Thoracic aorta (tissue), 2 donors: ENCODE measurements around the gene SNU13. TPM values are rescaled to one million over a fixed set of nuclear protein-coding genes. Genes with fewer than 3 reads are reported as not detected.
"Not testable (repeated sequence)": the region's sequence is repeated elsewhere in the genome, so short reads cannot be mapped to it uniquely, and the experiment has no call there.

Experiments used
- ATAC-seq: fragments of 150-250 bp; one replicate; pipeline ENCODE4 v1.8.0; 2017; ENCODE audit warnings: low read depth; ENCODE audit not compliant: insufficient number of reproducible peaks, low FRiP score
- DNase-seq: peaks from one replicate; pipeline ENCODE4 v3.0.0-alpha.2; 2020; ENCODE audit warnings: low spot score
- H3K27ac ChIP-seq, 2 donors: fragments of 200-600 bp; sonication (generic); 1 replicate in 1 of 2; 2 replicates in 1 of 2; pipeline ENCODE4 v1.5.1; 2016; ENCODE audit warnings: mild to moderate bottlenecking in 2 of 2, moderate library complexity in 2 of 2
- H3K27me3 ChIP-seq: fragments of 200-600 bp; sonication (generic); replicated peaks from 2 replicates; pipeline ENCODE4 v1.6.0; 2016; ENCODE audit warnings: mild to moderate bottlenecking; ENCODE audit not compliant: insufficient read depth
- H3K36me3 ChIP-seq: fragments of 200-600 bp; sonication (generic); one replicate; pipeline ENCODE4 v1.5.1; 2016
- H3K4me1 ChIP-seq, 2 donors: fragments of 200-600 bp; sonication (generic); 1 replicate in 1 of 2; 2 replicates in 1 of 2; pipeline versions ENCODE4 v1.5.1 to v1.6.0; 2016; ENCODE audit warnings: low read depth in 2 of 2, mild to moderate bottlenecking in 1 of 2; ENCODE audit not compliant: control insufficient read depth in 1 of 2
- H3K4me3 ChIP-seq: fragments of 200-600 bp; sonication (generic); 2 replicates; pipeline ENCODE4 v1.5.1; 2016; ENCODE audit warnings: mild to moderate bottlenecking
- H3K9me3 ChIP-seq: fragments of 200-600 bp; sonication (generic); 2 replicates; pipeline ENCODE4 v1.5.1; 2016
- total RNA-seq, 2 donors: library from RNA; depleted of rRNA; stranded (reverse); fragments of >200 nt; gene quantifications; one replicate each; pipeline versions ENCODE4 v1.1.0 to v1.2.3, GENCODE V29; 2016
- TF ChIP-seq, protein P1 (sequence below): fragments of 200-600 bp; sonication (generic); IDR thresholded peaks from one replicate; pipeline ENCODE4 v1.5.1; 2019; ENCODE audit warnings: antibody characterized with exemption

SNU13 gene
- total RNA-seq, 2 donors from 2014 or later: 92.9 to 95.7 TPM

- no peak for ATAC-seq
- no peak overlapping the region for H3K27ac ChIP-seq
- no peaks in the 10 kb centered on the region for H3K9me3 ChIP-seq
- H3K36me3 ChIP-seq: peaks cover 10% of the 10 kb centered on the region
- H3K4me1 ChIP-seq: no peaks in the 10 kb centered on the region
- DNase-seq: no peak
- no peak overlapping the region for H3K4me3 ChIP-seq
- TF ChIP-seq, protein P1, sequence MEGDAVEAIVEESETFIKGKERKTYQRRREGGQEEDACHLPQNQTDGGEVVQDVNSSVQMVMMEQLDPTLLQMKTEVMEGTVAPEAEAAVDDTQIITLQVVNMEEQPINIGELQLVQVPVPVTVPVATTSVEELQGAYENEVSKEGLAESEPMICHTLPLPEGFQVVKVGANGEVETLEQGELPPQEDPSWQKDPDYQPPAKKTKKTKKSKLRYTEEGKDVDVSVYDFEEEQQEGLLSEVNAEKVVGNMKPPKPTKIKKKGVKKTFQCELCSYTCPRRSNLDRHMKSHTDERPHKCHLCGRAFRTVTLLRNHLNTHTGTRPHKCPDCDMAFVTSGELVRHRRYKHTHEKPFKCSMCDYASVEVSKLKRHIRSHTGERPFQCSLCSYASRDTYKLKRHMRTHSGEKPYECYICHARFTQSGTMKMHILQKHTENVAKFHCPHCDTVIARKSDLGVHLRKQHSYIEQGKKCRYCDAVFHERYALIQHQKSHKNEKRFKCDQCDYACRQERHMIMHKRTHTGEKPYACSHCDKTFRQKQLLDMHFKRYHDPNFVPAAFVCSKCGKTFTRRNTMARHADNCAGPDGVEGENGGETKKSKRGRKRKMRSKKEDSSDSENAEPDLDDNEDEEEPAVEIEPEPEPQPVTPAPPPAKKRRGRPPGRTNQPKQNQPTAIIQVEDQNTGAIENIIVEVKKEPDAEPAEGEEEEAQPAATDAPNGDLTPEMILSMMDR: no peak
- no peaks in the 10 kb centered on the region for H3K27me3 ChIP-seq
These were observed 15.7 kb downstream of the SNU13 start for GRCh38 chr22:41672780-41673509.

DNA sequence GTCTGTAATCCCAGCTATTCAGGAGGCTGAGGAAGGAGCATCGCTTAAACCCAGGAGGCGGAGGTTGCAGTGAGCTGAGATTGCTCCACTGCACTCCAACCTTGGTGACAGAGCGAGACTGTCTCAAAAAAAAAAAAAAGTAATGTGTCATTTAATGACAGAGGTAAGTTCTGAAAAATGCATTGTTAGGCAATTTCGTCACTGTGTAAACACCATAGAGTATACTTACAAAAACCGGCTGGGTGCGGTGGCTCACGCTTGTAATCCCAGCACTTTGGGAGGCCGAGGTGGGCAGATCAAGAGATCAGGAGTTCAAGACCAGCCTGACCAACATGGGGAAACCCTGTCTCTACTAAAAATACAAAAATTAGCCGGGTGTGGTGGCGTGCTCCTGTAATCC is 16.6 kb downstream of the SNU13 start:
- not testable (repeated sequence) for H3K27me3 ChIP-seq, H3K4me3 ChIP-seq, DNase-seq, ATAC-seq, H3K9me3 ChIP-seq, H3K4me1 ChIP-seq, H3K27ac ChIP-seq
- H3K36me3 ChIP-seq: peaks cover 10% of the 10 kb centered on the region

- Histone ChIP-seq H3K4me3 (no peak overlapping the region), H3K9me3 (no peaks in the 10 kb centered on the region), H3K27ac (no peak overlapping the region), H3K4me1 (peaks cover 0 to 5% of the 10 kb centered on the region in 2 donors), H3K36me3 (peaks cover 4% of the 10 kb centered on the region), H3K27me3 (no peaks in the 10 kb centered on the region)
- ATAC-seq: no peak
- no peak for DNase-seq
- TF ChIP-seq, protein P1: no peak
These were observed 19.4 kb downstream of the SNU13 start for GRCh38 chr22:41668971-41669911.

GRCh38 chr22:41664951-41665350 is 23.7 kb downstream of the SNU13 start:
- Histone ChIP-seq H3K36me3 (peaks cover 39% of the 10 kb centered on the region), H3K4me3 (no peak overlapping the region), H3K9me3 (no peaks in the 10 kb centered on the region), H3K27ac (no peak overlapping the region), H3K4me1 (peaks cover 0 to 5% of the 10 kb centered on the region in 2 donors), H3K27me3 (no peaks in the 10 kb centered on the region)
- DNase-seq: no peak
- no peak for ATAC-seq
- TF ChIP-seq, protein P1: no peak

DNA sequence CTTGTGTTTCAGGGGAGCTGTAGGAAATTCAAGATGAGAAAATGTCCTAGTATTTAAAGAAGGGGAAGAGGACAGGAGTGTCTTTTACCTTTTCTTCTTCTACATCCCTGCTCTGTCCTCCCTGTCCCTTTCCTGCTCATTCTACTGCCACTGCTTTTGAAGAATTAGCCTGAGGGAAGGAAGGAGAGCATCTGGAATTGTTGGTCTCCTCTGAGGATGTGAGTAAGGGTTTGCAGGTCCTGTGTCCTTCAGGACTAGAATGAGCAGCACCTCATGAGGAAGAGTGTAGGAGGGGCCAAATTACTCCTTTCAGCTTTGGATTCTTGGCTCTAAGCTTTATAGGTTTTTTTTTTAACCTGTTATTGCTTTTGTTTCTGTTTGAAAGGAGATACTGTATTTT is 24.2 kb downstream of the SNU13 start:
- H3K4me3 ChIP-seq: no peak overlapping the region
- TF ChIP-seq, protein P1: no peak
- peaks cover 0 to 5% of the 10 kb centered on the region in 2 donors for H3K4me1 ChIP-seq
- no peak overlapping the region for H3K27ac ChIP-seq
- peaks cover 43% of the 10 kb centered on the region for H3K36me3 ChIP-seq
- no peaks in the 10 kb centered on the region for H3K9me3 ChIP-seq
- ATAC-seq (no peak), DNase-seq (no peak)
- no peaks in the 10 kb centered on the region for H3K27me3 ChIP-seq

GRCh38 chr22:41663594-41663993 is 25.1 kb downstream of the SNU13 start:
- H3K4me3 ChIP-seq, DNase-seq, H3K9me3 ChIP-seq, H3K27ac ChIP-seq, H3K27me3 ChIP-seq, ATAC-seq, H3K4me1 ChIP-seq: not testable (repeated sequence)
- H3K36me3 ChIP-seq: peaks cover 52% of the 10 kb centered on the region
